ENCODE data around the gene CRISP3.
"Not testable (repeated sequence)": the region's sequence is repeated elsewhere in the genome, so short reads cannot be mapped to it uniquely, and the experiment has no call there.

The CRISP3 gene

GRCh38 chr6:49744259-49744658 is at the start of gene CRISP3:
Gene CRISP3, minus strand, starts transcription at chr6:49744388. Its CDS starts 21 bp downstream, at chr6:49744367.
- DNase-seq: no peak

- DNase-seq: no peak
Observed at GRCh38 chr6:49790341-49790740, 46.2 kb upstream of the CRISP3 start.

GRCh38 chr6:49787176-49787575 is 43.0 kb upstream of the CRISP3 start, which contains the start of gene PGK2:
Gene PGK2, minus strand, starts transcription at chr6:49787285. Its CDS starts 98 bp downstream, at chr6:49787187.
- no peak for DNase-seq

GRCh38 chr6:49784272-49784671 is 40.1 kb upstream of the CRISP3 start:
- no peak for DNase-seq

- no peak for DNase-seq
Observed at GRCh38 chr6:49782725-49783124, 38.5 kb upstream of the CRISP3 start.

- DNase-seq: no peak
Observed at GRCh38 chr6:49782293-49782692, 38.1 kb upstream of the CRISP3 start.

GRCh38 chr6:49776444-49776843 is 32.3 kb upstream of the CRISP3 start:
- DNase-seq: no peak

- no peak for DNase-seq
Observed at GRCh38 chr6:49775043-49775442, 30.9 kb upstream of the CRISP3 start.

GRCh38 chr6:49772285-49772684 is 28.1 kb upstream of the CRISP3 start:
- DNase-seq: no peak

- DNase-seq: no peak
Observed at GRCh38 chr6:49766762-49767161, 22.6 kb upstream of the CRISP3 start.

GRCh38 chr6:49764571-49765236 is 20.5 kb upstream of the CRISP3 start:
- DNase-seq: no peak

- no peak for DNase-seq
Observed at GRCh38 chr6:49743429-49743828, 759 bp downstream of the CRISP3 start.

GRCh38 chr6:49739423-49739822 is 4.8 kb downstream of the CRISP3 start:
- DNase-seq: no peak

GRCh38 chr6:49736017-49736508 is 8.1 kb downstream of the CRISP3 start:
- no peak for DNase-seq

- no peak for DNase-seq
Observed at GRCh38 chr6:49733680-49734079, 10.5 kb downstream of the CRISP3 start.

- no peak for DNase-seq
Observed at GRCh38 chr6:49732781-49733180, 11.4 kb downstream of the CRISP3 start.

GRCh38 chr6:49730251-49730650 is 13.9 kb downstream of the CRISP3 start:
- no peak for DNase-seq

- DNase-seq: not testable (repeated sequence)
Observed at GRCh38 chr6:49723917-49724316, 20.3 kb downstream of the CRISP3 start.

GRCh38 chr6:49721297-49721696 is 22.9 kb downstream of the CRISP3 start:
- DNase-seq: no peak

GRCh38 chr6:49720372-49720771 is 23.8 kb downstream of the CRISP3 start:
- no peak for DNase-seq

GRCh38 chr6:49713346-49713745 is 30.8 kb downstream of the CRISP3 start, which contains the start of gene CRISP2:
Gene CRISP2, minus strand, starts transcription at chr6:49713543. Its CDS starts 4,347 bp downstream, at chr6:49709196.
- DNase-seq: no peak

GRCh38 chr6:49698478-49698877 is 45.7 kb downstream of the CRISP3 start:
- DNase-seq: no peak

GRCh38 chr6:49693512-49693911 is 50.7 kb downstream of the CRISP3 start:
- no peak for DNase-seq

GRCh38 chr6:49692534-49692933 is 51.7 kb downstream of the CRISP3 start:
- DNase-seq: no peak
